Motor neuron (in vitro differentiated cells): ENCODE measurements around the gene ACAD10. TPM values are rescaled to one million over a fixed set of nuclear protein-coding genes. Genes with fewer than 3 reads are reported as not detected.
"Not testable (repeated sequence)": the region's sequence is repeated elsewhere in the genome, so short reads cannot be mapped to it uniquely, and the experiment has no call there.

Experiments used
- ATAC-seq, 8 experiments: fragments of 200-7000 bp; cut with Tn5 transposase; replicated peaks in 6 of 8; 2 replicates each; pipeline ENCODE4 v1.8.0; 2021; ENCODE audit warnings: mild to moderate bottlenecking in 8 of 8, moderate library complexity in 8 of 8
- H3K27ac ChIP-seq, 2 donors: fragments of 250-450 bp; sonication (Bioruptor Pico); 2 replicates each; pipeline ENCODE4 v1.9.0; 2021; ENCODE audit warnings: antibody characterized with exemption in 2 of 2, mild to moderate bottlenecking in 2 of 2, moderate library complexity in 1 of 2
- H3K4me1 ChIP-seq, 2 donors: fragments of 250-450 bp; sonication (Bioruptor Pico); replicated peaks in 1 of 2; 2 replicates each; pipeline ENCODE4 v1.6.1; 2021; ENCODE audit warnings: antibody characterized with exemption in 2 of 2, mild to moderate bottlenecking in 2 of 2, moderate library complexity in 1 of 2
- H3K4me3 ChIP-seq, 5 donors: fragments of 250-450 bp; sonication (Bioruptor Pico); 2 replicates each; pipeline ENCODE4 v1.9.0; 2021; ENCODE audit warnings: antibody characterized with exemption in 5 of 5, mild to moderate bottlenecking in 5 of 5, moderate library complexity in 4 of 5
- WGBS, 10 experiments: fragments of 450-650 bp; shearing (Covaris generic); methylation state at CpG; one replicate each; pipeline ENCODE4 v1.0.0; 2022; 5-methylcytosine and 5-hydroxymethylcytosine counted together
- in situ Hi-C, 9 experiments: fragments of 400-800 bp; cut with MboI; loops; one replicate each; pipeline ENCODE4 v1.15.0; 2021; ENCODE audit warnings: low sequenced_read_pairs in 9 of 9, low pct_unique_long_range_greater_than_20kb in 2 of 9; ENCODE audit not compliant: unreplicated experiment in 9 of 9
- total RNA-seq, 8 experiments: library from RNA; unstranded; fragments of 300-600 nt; gene quantifications; 2 replicates each; pipeline versions ENCODE4 v1.2.3 to v1.2.4, GENCODE V29; 2022

ACAD10 gene
- total RNA-seq, 8 experiments from 2014 or later: 12.9 to 66.9 (median 17.6) TPM

- 55 to 100% (median 100%) methylated on average over 1 to 5 of the region's 5 CpGs; no CpG with 5 or more reads in 1 of the 10 experiments for WGBS, 10 experiments
- in situ Hi-C loops: no loop called here
- Histone ChIP-seq H3K27ac (no peak overlapping the region), H3K4me1 (no peaks in the 10 kb centered on the region), H3K4me3 (no peak overlapping the region)
- no peak for ATAC-seq
Measured at GRCh38 chr12:111693818-111694217, 8.0 kb downstream of the ACAD10 start.

- Histone ChIP-seq H3K27ac (no peak overlapping the region), H3K4me1 (no peaks in the 10 kb centered on the region), H3K4me3 (no peak overlapping the region)
- 75 to 100% (median 86%) methylated on average over 1 to 2 of the region's 2 CpGs; no CpG with 5 or more reads in 3 of the 10 experiments for WGBS, 10 experiments
- ATAC-seq: no peak
- in situ Hi-C loops: no loop called here
Measured at GRCh38 chr12:111699962-111700361, 14.1 kb downstream of the ACAD10 start.

- Histone ChIP-seq H3K4me3 (no peak overlapping the region), H3K4me1 (no peaks in the 10 kb centered on the region), H3K27ac (no peak overlapping the region)
- ATAC-seq: no peak
- in situ Hi-C loops: no loop called here
- 80 to 100% (median 89%) methylated on average over 1 to 5 of the region's 5 CpGs; no CpG with 5 or more reads in 1 of the 10 experiments for WGBS, 10 experiments
Measured at GRCh38 chr12:111705672-111706071, 19.8 kb downstream of the ACAD10 start.

GRCh38 chr12:111706145-111706544, 20.3 kb downstream of the ACAD10 start:
- no peak for ATAC-seq
- Histone ChIP-seq H3K4me3 (no peak overlapping the region), H3K27ac (no peak overlapping the region), H3K4me1 (no peaks in the 10 kb centered on the region)
- in situ Hi-C loops: no loop called here
- WGBS, 10 experiments: 33 to 100% (median 91%) methylated on average over 1 to 6 of the region's 6 CpGs

GRCh38 chr12:111715279-111715678, 29.4 kb downstream of the ACAD10 start:
- ATAC-seq: peak in 4 of 8 experiments; percentile 22 to 96 (median 70)
- 60 to 100% (median 87%) methylated on average over 1 to 3 of the region's 4 CpGs; no CpG with 5 or more reads in 3 of the 10 experiments for WGBS, 10 experiments

GRCh38 chr12:111719316-111719715, 33.5 kb downstream of the ACAD10 start:
- 50 to 100% (median 95%) methylated on average over 1 to 8 of the region's 10 CpGs for WGBS, 10 experiments
- ATAC-seq, H3K4me1 ChIP-seq, in situ Hi-C loops, H3K27ac ChIP-seq, H3K4me3 ChIP-seq: not testable (repeated sequence)

More at GRCh38 chr12:111715279-111715678, 29.4 kb downstream of the ACAD10 start:
- in situ Hi-C loops: no loop called here
- Histone ChIP-seq H3K4me1 (peaks cover 0 to 5% of the 10 kb centered on the region in 2 donors), H3K27ac (no peak overlapping the region), H3K4me3 (no peak overlapping the region)

GRCh38 chr12:111720457-111720856, 34.6 kb downstream of the ACAD10 start:
- Histone ChIP-seq H3K27ac (no peak overlapping the region), H3K4me1 (no peaks in the 10 kb centered on the region), H3K4me3 (no peak overlapping the region)
- no peak for ATAC-seq
- WGBS, 10 experiments: 89 to 100% (median 97%) methylated on average over 4 to 6 of the region's 6 CpGs
- in situ Hi-C loops: no loop called here

GRCh38 chr12:111723646-111724360, 38.0 kb downstream of the ACAD10 start:
- no CpG with 5 or more reads among the region's 46 CpGs for WGBS, 10 experiments
- ATAC-seq, H3K27ac ChIP-seq, in situ Hi-C loops, H3K4me3 ChIP-seq, H3K4me1 ChIP-seq: not testable (repeated sequence)

- H3K4me3 ChIP-seq: no peak overlapping the region
- H3K4me1 ChIP-seq: no peaks in the 10 kb centered on the region
- in situ Hi-C loops: no loop called here
- H3K27ac ChIP-seq: no peak overlapping the region
- ATAC-seq: no peak
- 67 to 100% (median 100%) methylated on average over 1 of the region's 2 CpGs; no CpG with 5 or more reads in 3 of the 10 experiments for WGBS, 10 experiments
Measured at GRCh38 chr12:111728795-111729194, 42.9 kb downstream of the ACAD10 start.

GRCh38 chr12:111730420-111730819, 44.6 kb downstream of the ACAD10 start:
- 89 to 100% (median 95%) methylated on average over 1 to 7 of the region's 9 CpGs for WGBS, 10 experiments
- Histone ChIP-seq H3K4me3 (no peak overlapping the region), H3K4me1 (no peaks in the 10 kb centered on the region), H3K27ac (no peak overlapping the region)
- in situ Hi-C loops: no loop called here
- ATAC-seq: no peak

- in situ Hi-C loops: no loop called here
- WGBS, 10 experiments: 33 to 100% (median 100%) methylated on average over 1 to 4 of the region's 4 CpGs; no CpG with 5 or more reads in 3 of the 10 experiments
Measured at GRCh38 chr12:111732786-111733185, 46.9 kb downstream of the ACAD10 start.

GRCh38 chr12:111733340-111733915, 47.6 kb downstream of the ACAD10 start:
- in situ Hi-C loops: no loop called here
- peak in 2 of 8 experiments; percentile 25 to 68 for ATAC-seq
- no peak overlapping the region for H3K27ac ChIP-seq
- H3K4me3 ChIP-seq: no peak overlapping the region
- H3K4me1 ChIP-seq: no peaks in the 10 kb centered on the region
- WGBS, 10 experiments: 70 to 100% (median 88%) methylated on average over 1 to 6 of the region's 8 CpGs; no CpG with 5 or more reads in 3 of the 10 experiments

More at GRCh38 chr12:111732786-111733185, 46.9 kb downstream of the ACAD10 start:
- ATAC-seq: peak in 2 of 8 experiments; percentile 64 to 70
- H3K27ac ChIP-seq: no peak overlapping the region
- H3K4me1 ChIP-seq: no peaks in the 10 kb centered on the region
- H3K4me3 ChIP-seq: no peak overlapping the region

- in situ Hi-C loops, H3K27ac ChIP-seq, H3K4me3 ChIP-seq, H3K4me1 ChIP-seq, ATAC-seq: not testable (repeated sequence)
- WGBS, 10 experiments: 86 to 100% (median 95%) methylated on average over 1 to 9 of the region's 9 CpGs
Measured at GRCh38 chr12:111739524-111739923, 53.7 kb downstream of the ACAD10 start.
